Gastroesophageal sphincter (tissue), 4 donors: ENCODE data around the gene TPM3. TPM values are rescaled to one million over a fixed set of nuclear protein-coding genes. Genes with fewer than 3 reads are reported as not detected.

Source experiments
- ATAC-seq: fragments of 150-250 bp; one replicate; pipeline ENCODE4 v1.9.1; 2016; ENCODE audit warnings: mild to moderate bottlenecking, moderate library complexity
- H3K27ac ChIP-seq, 4 donors: fragments of 200-600 bp; sonication (generic) in 3 of 4; 1 replicate in 3 of 4; 2 replicates in 1 of 4; pipeline ENCODE4 v1.5.1; 2016 to 2019
- H3K27me3 ChIP-seq: fragments of 200-600 bp; sonication (generic); one replicate; pipeline ENCODE4 v1.5.1; 2019
- H3K36me3 ChIP-seq, 2 donors: fragments of 200-600 bp; sonication (generic); one replicate each; pipeline ENCODE4 v1.5.1; 2019; ENCODE audit warnings: control low read depth in 1 of 2
- H3K4me1 ChIP-seq, 3 donors: fragments of 200-600 bp; sonication (generic); 1 replicate in 2 of 3; 2 replicates in 1 of 3; pipeline ENCODE4 v1.5.1; 2016 to 2019; ENCODE audit warnings: control low read depth in 2 of 3
- H3K4me3 ChIP-seq, 2 donors: fragments of 200-600 bp; sonication (generic); one replicate each; pipeline ENCODE4 v1.5.1; 2019; ENCODE audit warnings: mild to moderate bottlenecking in 1 of 2, moderate library complexity in 1 of 2
- H3K9me3 ChIP-seq, 3 donors: fragments of 200-600 bp; sonication (generic); one replicate each; pipeline ENCODE4 v1.5.1; 2017 to 2019; ENCODE audit warnings: control low read depth in 2 of 3
- CTCF ChIP-seq, 4 experiments: fragments of 200-600 bp in 2 of 4; fragments of 450-650 bp in 2 of 4; sonication (generic) in 1 of 4; IDR thresholded peaks; one replicate each; pipeline ENCODE4 v1.5.1; 2017 to 2019; ENCODE audit warnings: antibody characterized with exemption in 4 of 4, mild to moderate bottlenecking in 2 of 4, moderate library complexity in 2 of 4
- EP300 ChIP-seq: sonication (generic); formaldehyde crosslinking; IDR thresholded peaks from one replicate; pipeline ENCODE4 v1.6.1; 2017; ENCODE audit warnings: antibody characterized with exemption, mild to moderate bottlenecking
- POLR2A ChIP-seq, 2 donors: fragments of 450-650 bp; IDR thresholded peaks; one replicate each; pipeline ENCODE4 v1.6.1; 2017; ENCODE audit warnings: antibody characterized with exemption in 2 of 2, mild to moderate bottlenecking in 2 of 2, moderate library complexity in 1 of 2
- POLR2AphosphoS5 ChIP-seq: sonication (generic); formaldehyde crosslinking; IDR thresholded peaks from one replicate; pipeline ENCODE4 v1.6.1; 2017; ENCODE audit warnings: antibody characterized with exemption
- WGBS, 2 donors: methylation state at CpG; one replicate each; pipeline ENCODE4 v1.1.5; 2018; ENCODE audit warnings: low coverage in 1 of 2; 5-methylcytosine and 5-hydroxymethylcytosine counted together
- total RNA-seq, 4 donors: library from RNA; depleted of rRNA; stranded (reverse); fragments of >200 nt; gene quantifications; one replicate each; pipeline ENCODE4 v1.1.0, GENCODE V29; 2016

The TPM3 gene
- total RNA-seq, 4 donors from 2014 or later, result 95.9 to 275 (median 151) TPM

- peak overlapping the region; percentile 63 to 85 for H3K4me3 ChIP-seq
- H3K27me3 ChIP-seq, result no peaks in the 10 kb centered on the region
- H3K4me1 ChIP-seq, result peaks cover 0 to 57% (median 35%) of the 10 kb centered on the region in 3 donors
- ATAC-seq, result peak; percentile 42
- H3K36me3 ChIP-seq, result no peaks in the 10 kb centered on the region
- WGBS, 2 donors, result 0 to 1% methylated on average over 12 to 20 of the region's 35 CpGs
- peak overlapping the region; percentile 55 to 97 (median 90) for H3K27ac ChIP-seq
- H3K9me3 ChIP-seq, result no peaks in the 10 kb centered on the region
- no peak for TF ChIP-seq POLR2A (IDR thresholded peaks at IDR 0.05)
- no peak for TF ChIP-seq EP300
- TF ChIP-seq POLR2AphosphoS5, result peak; percentile 13
- no peak for TF ChIP-seq CTCF (IDR thresholded peaks at IDR 0.05)
These were observed 9.4 kb downstream of the TPM3 start for GRCh38 chr1:154182344-154183045.

DNA sequence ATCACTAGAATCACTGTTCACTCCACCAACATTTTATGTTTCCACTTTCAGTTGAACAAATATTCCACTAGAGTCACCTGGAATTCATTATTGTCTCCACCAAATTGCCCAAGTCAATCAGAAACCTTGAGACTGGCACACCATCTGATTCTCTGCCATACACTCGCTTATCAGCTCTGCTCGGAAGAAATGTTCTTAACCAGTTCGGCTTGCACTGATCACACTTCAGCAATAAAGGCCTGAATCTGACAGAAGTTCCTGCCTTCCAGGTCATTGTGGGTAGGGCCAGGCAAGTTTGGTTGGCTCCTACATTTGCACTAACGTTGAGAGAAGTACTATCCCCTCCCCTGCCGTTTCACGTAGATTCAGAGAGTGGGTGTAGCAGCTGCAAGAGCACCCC is 10.0 kb downstream of the TPM3 start:
- no peaks in the 10 kb centered on the region for H3K36me3 ChIP-seq
- no peaks in the 10 kb centered on the region for H3K27me3 ChIP-seq
- TF ChIP-seq POLR2A (IDR thresholded peaks at IDR 0.05) (no peak), EP300 (no peak), POLR2AphosphoS5 (no peak), CTCF (IDR thresholded peaks at IDR 0.05) (no peak)
- peak overlapping the region; percentile 55 to 97 (median 90) for H3K27ac ChIP-seq
- WGBS, 2 donors, result 0% methylated on average over 6 of the region's 6 CpGs; no CpG with 5 or more reads in 1 of the 2 donors
- no peaks in the 10 kb centered on the region for H3K9me3 ChIP-seq
- peak overlapping the region; percentile 63 to 85 for H3K4me3 ChIP-seq
- peaks cover 0 to 63% (median 35%) of the 10 kb centered on the region in 3 donors for H3K4me1 ChIP-seq
- ATAC-seq, result no peak

DNA sequence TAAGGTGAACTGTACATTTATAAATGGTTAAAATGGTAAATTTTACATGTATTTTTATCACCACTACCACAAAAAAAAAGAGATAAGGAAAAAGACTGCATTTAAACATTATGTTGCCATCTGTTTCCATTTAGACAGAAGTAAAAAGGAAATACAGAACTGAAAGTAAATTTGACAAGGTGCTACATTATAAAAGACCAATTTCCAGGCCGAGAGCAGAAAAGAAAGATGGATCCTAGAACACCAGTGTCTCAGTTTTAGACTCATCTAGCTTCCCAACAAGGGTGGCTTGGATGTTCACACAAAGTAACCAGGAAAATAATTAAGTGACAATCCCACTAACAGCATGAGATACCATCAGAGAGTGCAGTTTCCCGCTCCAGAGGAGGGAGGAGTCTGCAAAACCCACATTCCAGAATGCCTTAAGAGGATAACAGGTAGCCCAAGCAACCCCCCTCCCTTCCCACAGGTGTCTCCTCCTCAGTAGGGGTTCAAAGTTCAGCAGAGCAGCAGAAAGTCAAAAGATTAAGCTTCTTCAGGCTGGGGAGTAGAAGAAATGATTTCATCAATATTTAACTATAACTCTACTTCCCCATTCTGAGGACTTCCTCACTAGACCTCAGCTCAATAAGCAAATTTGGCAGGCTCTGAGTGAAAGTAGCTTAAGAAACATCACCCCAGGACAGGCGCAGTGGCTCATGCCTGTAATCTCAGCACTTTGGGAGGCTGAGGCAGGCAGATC is 11.8 kb downstream of the TPM3 start:
- peaks cover 0 to 79% (median 47%) of the 10 kb centered on the region in 3 donors for H3K4me1 ChIP-seq
- no peak for ATAC-seq
- H3K9me3 ChIP-seq, result no peaks in the 10 kb centered on the region
- H3K27ac ChIP-seq, result peak overlapping the region in 1 of 4 donors; percentile 27
- WGBS, 2 donors, result 63 to 80% methylated on average over 1 to 3 of the region's 3 CpGs
- no peak overlapping the region for H3K4me3 ChIP-seq
- H3K36me3 ChIP-seq, result peaks cover 0 to 10% of the 10 kb centered on the region in 2 donors
- no peaks in the 10 kb centered on the region for H3K27me3 ChIP-seq
- no peak for TF ChIP-seq CTCF (IDR thresholded peaks at IDR 0.05)
- no peak for TF ChIP-seq POLR2AphosphoS5
- TF ChIP-seq EP300, result no peak
- TF ChIP-seq POLR2A (IDR thresholded peaks at IDR 0.05), result no peak

DNA sequence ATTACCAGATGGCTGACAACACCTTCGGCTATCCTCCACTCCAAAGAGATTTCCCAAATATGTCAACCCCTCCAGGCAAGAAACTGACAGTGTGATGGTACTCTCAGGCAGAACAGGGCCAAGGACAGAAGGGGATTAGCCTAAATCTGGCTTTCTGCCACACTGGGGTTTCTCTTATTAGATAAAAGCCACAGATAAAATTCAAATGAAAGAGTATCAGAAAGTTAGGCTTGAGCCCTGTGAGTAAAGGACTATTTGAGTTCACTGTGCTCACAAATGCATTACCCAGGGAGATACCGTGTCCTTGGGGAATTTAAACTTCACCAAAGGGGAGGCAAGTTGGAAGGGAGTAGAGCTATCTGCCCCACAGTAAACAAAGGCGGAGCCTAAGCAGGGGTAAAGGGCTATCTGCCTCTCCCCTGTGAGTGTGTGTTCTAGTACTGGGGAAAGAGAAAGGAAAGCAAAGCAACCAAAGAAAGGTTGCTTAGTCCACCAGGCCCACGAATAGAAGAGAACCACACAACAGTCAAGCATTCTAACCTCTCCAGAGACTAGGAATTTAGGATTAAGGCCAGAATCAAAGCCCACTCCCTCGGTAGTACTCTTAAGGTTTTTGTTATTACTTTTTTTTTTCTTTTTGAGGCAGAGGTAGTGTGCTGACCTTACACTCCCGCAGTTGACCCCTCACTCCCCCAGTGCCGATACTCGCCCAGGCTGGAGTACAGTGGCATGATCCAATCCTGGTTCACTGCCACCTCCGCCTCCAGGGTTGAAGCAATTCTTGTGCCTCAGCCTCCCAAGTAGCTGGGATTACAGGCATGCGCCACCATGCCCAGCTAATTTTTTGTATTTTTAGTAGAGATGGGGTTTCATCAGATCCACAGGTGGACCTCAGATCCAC is 12.7 kb downstream of the TPM3 start:
- Histone ChIP-seq H3K27ac (peak overlapping the region in 3 of 4 donors; percentile 15 to 24 (median 17)), H3K36me3 (peaks cover 0 to 18% of the 10 kb centered on the region in 2 donors), H3K4me1 (peaks cover 0 to 79% (median 47%) of the 10 kb centered on the region in 3 donors), H3K9me3 (no peaks in the 10 kb centered on the region), H3K27me3 (no peaks in the 10 kb centered on the region), H3K4me3 (no peak overlapping the region)
- no peak for ATAC-seq
- WGBS, 2 donors, result 67 to 88% methylated on average over 6 to 8 of the region's 10 CpGs
- TF ChIP-seq CTCF (IDR thresholded peaks at IDR 0.05) (no peak), POLR2AphosphoS5 (no peak), EP300 (no peak), POLR2A (IDR thresholded peaks at IDR 0.05) (no peak)
